Stimulated activated CD8-positive, alpha-beta memory T cell treated with anti-CD3 and anti-CD28 coated beads, Interleukin-15, amount 100 ng/mL, for 48 hours (primary cell): ENCODE data around the gene CORO1A.
"Not testable (repeated sequence)": the region's sequence is repeated elsewhere in the genome, so short reads cannot be mapped to it uniquely, and the experiment has no call there.

Source experiments
- DNase-seq, 2 donors: peaks; one replicate each; pipeline ENCODE4 v3.0.0-alpha.2; 2020; ENCODE audit warnings: low read depth in 2 of 2

Gene CORO1A

GRCh38 chr16:30199608-30200343, 16.4 kb downstream of the CORO1A start:
- not testable (repeated sequence) for DNase-seq

GRCh38 chr16:30205541-30206236, 22.3 kb downstream of the CORO1A start:
- not testable (repeated sequence) for DNase-seq

GRCh38 chr16:30206252-30206651, 22.9 kb downstream of the CORO1A start:
- not testable (repeated sequence) for DNase-seq

- DNase-seq, result not testable (repeated sequence)
Measured at GRCh38 chr16:30207063-30207704, 23.8 kb downstream of the CORO1A start.

- not testable (repeated sequence) for DNase-seq
Measured at GRCh38 chr16:30209032-30209431, 25.6 kb downstream of the CORO1A start.

- DNase-seq, result not testable (repeated sequence)
Measured at GRCh38 chr16:30211414-30211813, 28.0 kb downstream of the CORO1A start.

- DNase-seq, result not testable (repeated sequence)
Measured at GRCh38 chr16:30217082-30217481, 33.7 kb downstream of the CORO1A start.
